ENCODE measurements around the gene CAMK1G. TPM values are rescaled to one million over a fixed set of nuclear protein-coding genes. Genes with fewer than 3 reads are reported as not detected.

CAMK1G gene
- total RNA-seq, 2 donors from 2014 or later: 0.18 to 1.6 TPM

DNA sequence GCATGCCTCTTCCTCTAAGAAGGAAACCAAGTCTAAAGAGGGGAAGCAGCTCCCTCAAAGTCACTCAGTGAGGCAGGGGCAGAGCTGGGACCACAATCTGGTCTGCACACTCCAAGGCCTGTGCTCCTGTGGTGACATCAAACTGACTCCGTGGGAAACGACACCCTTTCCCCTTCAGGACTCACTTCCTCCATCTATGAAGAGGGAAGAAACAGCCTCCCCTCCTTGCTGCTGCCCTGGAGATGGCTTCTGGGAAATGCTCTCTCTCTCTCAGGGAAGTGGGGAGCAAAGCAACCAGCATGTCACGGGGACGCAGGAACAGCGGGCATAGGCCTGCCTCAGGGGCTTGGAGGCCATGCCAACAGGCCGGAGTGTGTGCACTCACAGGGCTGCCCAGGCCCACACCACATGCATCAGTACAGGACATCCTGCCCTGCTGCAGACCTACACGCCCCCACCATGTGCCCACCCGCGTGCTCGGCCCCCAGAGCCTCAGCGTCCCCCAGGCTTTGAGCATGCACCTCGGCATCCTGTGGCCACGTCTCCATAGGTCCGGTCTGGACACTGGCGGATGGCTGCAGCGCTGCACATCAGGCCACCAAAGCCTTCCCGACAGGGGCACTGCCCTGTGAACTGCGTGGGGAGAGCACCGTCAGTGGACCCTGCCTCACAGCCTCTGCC is 43.0 kb downstream of the CAMK1G start:
- Histone ChIP-seq H3K27ac (no peak overlapping the region), H3K27me3 (replicated peaks; ENCODE audit: insufficient read depth) (no peaks in the 10 kb centered on the region), H3K4me3 (no peak overlapping the region), H3K4me1 (replicated peaks) (no peaks in the 10 kb centered on the region), H3K36me3 (no peaks in the 10 kb centered on the region), H3K9me3 (no peaks in the 10 kb centered on the region)
- WGBS: 88% methylated on average over 14 of the region's 19 CpGs
- no peak for DNase-seq (ENCODE audit: low spot score)
- intact Hi-C loops (cut with DNase I): loop anchor here (5.0 kb wide), 1 partner anchor 49 kb away; no protein-coding TSS in a partner anchor
- no peak for TF ChIP-seq POLR2AphosphoS5 (IDR thresholded peaks at IDR 0.05)
- no peak for TF ChIP-seq POLR2A (IDR thresholded peaks at IDR 0.05)
- TF ChIP-seq, protein P1, sequence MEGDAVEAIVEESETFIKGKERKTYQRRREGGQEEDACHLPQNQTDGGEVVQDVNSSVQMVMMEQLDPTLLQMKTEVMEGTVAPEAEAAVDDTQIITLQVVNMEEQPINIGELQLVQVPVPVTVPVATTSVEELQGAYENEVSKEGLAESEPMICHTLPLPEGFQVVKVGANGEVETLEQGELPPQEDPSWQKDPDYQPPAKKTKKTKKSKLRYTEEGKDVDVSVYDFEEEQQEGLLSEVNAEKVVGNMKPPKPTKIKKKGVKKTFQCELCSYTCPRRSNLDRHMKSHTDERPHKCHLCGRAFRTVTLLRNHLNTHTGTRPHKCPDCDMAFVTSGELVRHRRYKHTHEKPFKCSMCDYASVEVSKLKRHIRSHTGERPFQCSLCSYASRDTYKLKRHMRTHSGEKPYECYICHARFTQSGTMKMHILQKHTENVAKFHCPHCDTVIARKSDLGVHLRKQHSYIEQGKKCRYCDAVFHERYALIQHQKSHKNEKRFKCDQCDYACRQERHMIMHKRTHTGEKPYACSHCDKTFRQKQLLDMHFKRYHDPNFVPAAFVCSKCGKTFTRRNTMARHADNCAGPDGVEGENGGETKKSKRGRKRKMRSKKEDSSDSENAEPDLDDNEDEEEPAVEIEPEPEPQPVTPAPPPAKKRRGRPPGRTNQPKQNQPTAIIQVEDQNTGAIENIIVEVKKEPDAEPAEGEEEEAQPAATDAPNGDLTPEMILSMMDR (IDR thresholded peaks at IDR 0.05): no peak

DNA sequence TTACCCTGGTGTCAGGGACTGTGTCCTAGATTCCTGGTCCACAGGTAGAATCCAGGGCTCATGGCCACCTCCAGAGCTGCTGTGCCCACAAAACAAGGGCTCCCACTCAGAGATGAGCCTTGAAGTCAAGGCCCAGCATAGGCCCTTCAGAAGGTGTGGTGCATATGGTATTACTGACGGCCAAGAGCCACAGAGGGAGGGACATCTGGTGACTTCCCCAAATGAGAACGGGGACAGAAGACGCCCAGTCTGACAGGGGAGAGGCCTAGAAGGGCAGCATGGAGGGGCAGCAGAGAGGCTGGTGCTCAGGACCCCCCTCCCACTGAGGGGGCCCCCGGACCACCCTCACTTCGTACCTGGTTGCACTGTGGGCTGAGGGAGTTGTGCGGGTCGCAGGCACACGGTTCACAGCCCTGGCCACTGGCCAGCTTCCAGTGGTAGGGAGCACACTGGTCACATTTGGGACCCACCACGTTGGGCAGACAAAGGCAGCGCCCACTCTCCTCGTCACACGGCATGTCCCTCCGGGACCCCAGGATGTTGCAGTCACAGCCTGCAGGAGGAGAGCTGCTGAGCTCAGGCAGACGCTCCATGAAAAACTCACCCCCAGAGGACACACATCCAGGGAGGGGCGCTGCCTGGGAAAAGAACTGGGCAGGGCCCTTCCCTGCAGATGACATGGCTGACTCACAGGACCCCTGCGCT is 43.7 kb downstream of the CAMK1G start:
- H3K9me3 ChIP-seq: no peaks in the 10 kb centered on the region
- no peak overlapping the region for H3K27ac ChIP-seq
- H3K36me3 ChIP-seq: no peaks in the 10 kb centered on the region
- TF ChIP-seq, protein P1 (IDR thresholded peaks at IDR 0.05): no peak
- no peak for TF ChIP-seq POLR2A (IDR thresholded peaks at IDR 0.05)
- no peak for TF ChIP-seq POLR2AphosphoS5 (IDR thresholded peaks at IDR 0.05)
- intact Hi-C loops (cut with DNase I): loop anchor here (5.0 kb wide), 1 partner anchor 50 kb away; no protein-coding TSS in a partner anchor
- H3K27me3 ChIP-seq (replicated peaks; ENCODE audit: insufficient read depth): no peaks in the 10 kb centered on the region
- 78% methylated on average over 15 of the region's 16 CpGs for WGBS
- no peak for DNase-seq (ENCODE audit: low spot score)
- H3K4me3 ChIP-seq: no peak overlapping the region
- H3K4me1 ChIP-seq (replicated peaks): no peaks in the 10 kb centered on the region

DNA sequence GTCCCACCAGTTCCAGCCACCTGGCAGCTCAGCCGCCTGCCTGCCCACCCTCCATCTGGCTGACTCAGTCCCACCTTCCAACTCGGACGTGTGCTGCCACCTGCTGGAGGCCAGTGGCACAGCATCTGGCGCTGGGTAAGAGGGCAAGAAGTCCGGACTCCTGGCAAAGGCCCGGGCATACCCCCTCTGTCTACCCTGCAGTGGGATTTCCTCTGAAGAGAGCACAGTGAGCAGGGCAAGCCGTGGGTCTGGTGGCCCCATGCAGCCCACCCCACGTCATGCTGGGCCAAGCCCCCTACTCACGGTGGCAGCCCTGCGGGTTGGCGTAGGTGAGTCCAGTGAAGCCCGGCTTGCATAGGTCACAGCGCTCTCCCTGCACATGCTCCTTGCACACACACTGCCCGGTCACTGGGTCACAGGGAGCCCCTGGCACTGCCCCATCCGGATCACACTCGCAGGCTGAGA is 44.2 kb downstream of the CAMK1G start:
- Histone ChIP-seq H3K36me3 (no peaks in the 10 kb centered on the region), H3K9me3 (no peaks in the 10 kb centered on the region), H3K27me3 (replicated peaks; ENCODE audit: insufficient read depth) (no peaks in the 10 kb centered on the region), H3K4me1 (replicated peaks) (no peaks in the 10 kb centered on the region), H3K4me3 (no peak overlapping the region), H3K27ac (no peak overlapping the region)
- TF ChIP-seq POLR2AphosphoS5 (IDR thresholded peaks at IDR 0.05) (peak; percentile 11), POLR2A (IDR thresholded peaks at IDR 0.05) (no peak)
- TF ChIP-seq, protein P1 (IDR thresholded peaks at IDR 0.05): peak; percentile 85 to 95 (median 90)
- DNase-seq (ENCODE audit: low spot score): peak; percentile 49
- intact Hi-C loops (cut with DNase I): loop anchor here (5.0 kb wide), 1 partner anchor 50 kb away; no protein-coding TSS in a partner anchor
- WGBS: 45% methylated on average over 16 of the region's 16 CpGs

GRCh38 chr1:209628618-209629299 is 45.2 kb downstream of the CAMK1G start:
- intact Hi-C loops (cut with DNase I): loop anchor here (5.0 kb wide), 1 partner anchor 51 kb away; no protein-coding TSS in a partner anchor
- no peaks in the 10 kb centered on the region for H3K36me3 ChIP-seq
- 83% methylated on average over 7 of the region's 7 CpGs for WGBS
- H3K27ac ChIP-seq: no peak overlapping the region
- no peak for DNase-seq (ENCODE audit: low spot score)
- H3K27me3 ChIP-seq (replicated peaks; ENCODE audit: insufficient read depth): no peaks in the 10 kb centered on the region
- no peaks in the 10 kb centered on the region for H3K9me3 ChIP-seq
- no peak overlapping the region for H3K4me3 ChIP-seq
- no peak for TF ChIP-seq POLR2A (IDR thresholded peaks at IDR 0.05)
- no peaks in the 10 kb centered on the region for H3K4me1 ChIP-seq (replicated peaks)

Data from prostate gland (tissue), 2 donors.